ENCODE data around the gene PRKAR2B.
"Not testable (repeated sequence)": the region's sequence is repeated elsewhere in the genome, so short reads cannot be mapped to it uniquely, and the experiment has no call there.

Gene PRKAR2B

GRCh38 chr7:107080099-107080505, 35.6 kb downstream of the PRKAR2B start:
- no peak for DNase-seq

GRCh38 chr7:107080533-107080932, 36.0 kb downstream of the PRKAR2B start:
- no peak for DNase-seq

- no peak for DNase-seq
Measured at GRCh38 chr7:107085180-107085579, 40.7 kb downstream of the PRKAR2B start.

GRCh38 chr7:107089627-107090026, 45.1 kb downstream of the PRKAR2B start:
- DNase-seq = no peak

DNA sequence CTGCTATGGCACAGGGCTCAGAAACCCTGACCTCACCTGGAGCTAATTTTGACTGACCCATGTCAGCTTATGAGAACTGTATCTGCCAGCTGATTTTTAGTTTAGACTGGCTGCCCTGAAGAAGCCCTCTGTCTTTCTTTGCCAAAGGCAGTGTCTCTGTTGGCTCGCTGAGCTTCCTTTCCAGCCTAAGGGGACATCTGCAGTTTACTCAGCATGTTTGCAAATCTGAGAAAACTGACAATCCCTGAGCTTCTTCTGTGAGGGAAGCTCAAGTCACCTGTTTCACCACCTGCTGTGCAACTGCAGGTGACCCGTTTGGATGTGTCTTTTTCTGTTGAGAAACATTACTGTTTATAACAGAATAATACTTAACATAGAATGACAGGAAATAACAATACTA, 46.0 kb downstream of the PRKAR2B start:
- DNase-seq = no peak

DNA sequence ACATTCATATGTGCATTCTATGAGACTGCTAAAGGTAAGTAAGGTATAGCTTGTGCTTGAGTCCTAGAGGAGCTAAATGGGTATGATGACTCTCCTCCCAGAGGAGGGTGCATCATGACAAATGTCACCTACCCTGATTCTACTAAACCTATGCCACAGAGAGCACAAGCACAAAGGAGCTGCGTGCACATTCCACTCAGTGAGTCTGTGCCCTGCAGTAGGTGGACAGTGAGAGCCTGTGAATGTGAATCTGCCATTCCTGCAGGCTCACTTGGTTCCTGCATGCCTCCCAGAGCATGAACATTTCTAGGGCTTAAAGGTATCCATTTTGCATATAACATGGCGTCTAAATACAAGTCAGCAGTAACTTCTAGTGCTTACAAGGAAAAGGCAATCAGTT, 46.8 kb downstream of the PRKAR2B start:
- no peak for DNase-seq

DNA sequence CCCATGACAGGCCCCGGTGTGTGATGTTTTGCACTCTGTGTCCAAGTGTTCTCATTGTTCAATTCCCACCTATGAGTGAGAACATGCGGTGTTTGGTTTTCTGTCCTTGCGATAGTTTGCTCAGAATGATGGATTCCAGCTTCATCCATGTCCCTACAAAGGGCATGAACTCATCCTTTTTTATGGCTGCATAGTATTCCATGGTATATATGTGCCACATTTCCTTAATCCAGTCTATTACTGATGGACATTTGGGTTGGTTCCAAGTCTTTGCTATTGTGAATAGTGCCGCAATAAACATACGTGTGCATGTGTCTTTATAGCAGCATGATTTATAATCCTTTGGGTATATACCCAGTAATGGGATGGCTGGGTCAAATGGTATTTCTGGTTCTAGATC, 49.2 kb downstream of the PRKAR2B start:
- DNase-seq = not testable (repeated sequence)

DNA sequence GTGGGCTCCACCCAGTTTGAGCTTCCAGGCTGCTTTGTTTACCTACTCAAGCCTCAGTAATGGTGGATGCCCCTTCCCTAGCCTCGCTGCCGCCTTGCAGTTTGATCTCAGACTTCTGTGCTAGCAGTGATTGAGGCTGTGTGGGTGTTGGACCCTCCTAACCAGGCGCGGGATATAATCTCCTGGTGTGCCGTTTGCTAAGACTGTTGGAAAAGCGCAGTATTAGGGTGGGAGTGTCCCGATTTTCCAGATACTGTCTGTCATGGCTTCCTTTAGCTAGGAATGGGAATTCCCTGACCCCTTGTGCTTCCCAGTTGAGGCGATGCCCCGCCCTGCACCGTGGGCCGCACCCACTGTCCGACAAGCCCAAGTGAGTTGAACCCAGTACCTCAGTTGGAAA, 54.6 kb downstream of the PRKAR2B start:
- DNase-seq = not testable (repeated sequence)

DNA sequence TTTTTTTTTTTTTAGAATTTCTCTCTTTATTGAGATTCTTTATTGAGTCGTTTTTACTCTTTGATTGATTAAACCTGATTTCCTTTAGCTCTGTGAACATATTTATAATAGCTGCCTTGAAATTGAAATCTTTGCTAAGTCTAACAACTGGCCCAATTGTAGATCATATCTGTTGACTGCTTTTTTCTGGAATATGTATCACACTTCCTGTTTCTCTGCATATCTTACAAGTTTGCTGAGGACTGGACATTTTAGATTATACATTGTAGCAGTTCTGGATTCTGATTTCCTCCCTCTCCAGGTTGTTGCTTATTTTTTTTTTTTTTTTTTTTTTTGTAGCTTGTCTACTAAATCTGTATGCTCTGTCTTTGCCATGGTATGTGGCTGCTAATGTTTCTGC, 56.3 kb downstream of the PRKAR2B start:
- no peak for DNase-seq

DNA sequence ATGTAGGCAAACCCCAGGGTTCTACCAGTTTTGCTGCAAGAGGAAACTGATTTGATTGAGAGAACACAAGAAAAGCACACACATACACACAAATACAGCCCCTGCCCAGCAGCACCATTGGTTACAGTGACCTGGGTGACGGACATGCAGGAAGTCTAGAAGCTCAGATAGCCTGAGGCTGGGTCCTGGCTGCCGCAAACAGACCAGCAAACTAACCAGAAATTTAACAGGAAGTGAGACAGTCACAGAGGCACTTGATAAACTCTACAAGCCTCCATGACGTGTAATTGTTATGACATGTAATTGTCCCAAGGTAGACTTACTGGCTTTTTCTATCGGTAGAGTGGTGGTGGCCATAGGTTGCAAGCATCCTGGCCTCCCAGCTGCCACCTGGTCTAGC, 58.9 kb downstream of the PRKAR2B start:
- DNase-seq = no peak

DNA sequence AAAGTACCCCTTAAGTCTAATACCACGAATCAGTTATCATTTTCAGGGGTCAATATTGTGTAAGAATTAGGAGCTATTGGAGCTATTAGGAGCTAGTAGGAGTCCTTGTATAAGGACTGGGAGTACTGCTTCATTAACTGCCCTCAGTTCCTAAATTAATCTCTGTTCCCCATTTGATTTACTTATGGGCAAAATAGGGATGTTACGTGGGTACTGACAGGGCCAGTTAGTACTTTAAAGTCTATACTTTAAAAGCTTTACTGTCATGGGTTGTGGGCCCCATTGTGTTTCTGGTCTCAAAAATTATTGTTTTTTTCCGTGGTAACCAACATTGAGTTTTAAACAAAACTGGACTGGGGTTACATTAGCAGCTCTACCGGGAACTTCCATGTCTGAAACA, 60.3 kb downstream of the PRKAR2B start:
- no peak for DNase-seq

DNA sequence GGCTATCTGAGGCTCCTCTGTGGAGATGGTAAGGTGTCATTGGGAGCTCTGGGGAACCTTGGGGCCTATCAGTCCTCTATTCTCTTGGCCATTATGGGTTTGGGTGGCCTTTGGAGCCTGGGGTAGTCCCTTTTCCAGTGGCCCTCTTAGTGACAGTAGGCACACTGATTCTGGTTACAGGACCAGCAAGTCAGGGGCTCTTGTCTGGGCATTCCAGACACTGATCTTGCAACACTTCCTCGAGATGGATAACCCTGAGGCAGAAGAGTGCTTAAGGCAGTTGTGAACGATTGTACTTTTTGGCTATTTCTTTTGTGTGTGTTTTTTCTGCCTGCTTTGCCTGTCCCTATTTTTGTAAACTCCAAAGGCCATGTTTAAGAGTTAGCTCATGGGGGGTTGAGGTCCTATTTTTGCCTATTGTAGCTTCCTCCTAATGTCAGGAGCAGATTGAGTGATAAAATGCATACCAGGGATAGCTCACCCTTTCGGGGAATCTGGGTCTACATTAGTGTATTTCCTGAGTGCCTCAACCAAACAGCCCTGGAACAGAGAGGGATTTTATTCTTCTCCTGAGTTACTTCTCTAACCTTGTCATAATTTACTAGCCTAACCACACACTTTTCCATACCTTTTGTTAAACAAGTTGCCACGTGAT, 61.2 kb downstream of the PRKAR2B start:
- DNase-seq = no peak

DNA sequence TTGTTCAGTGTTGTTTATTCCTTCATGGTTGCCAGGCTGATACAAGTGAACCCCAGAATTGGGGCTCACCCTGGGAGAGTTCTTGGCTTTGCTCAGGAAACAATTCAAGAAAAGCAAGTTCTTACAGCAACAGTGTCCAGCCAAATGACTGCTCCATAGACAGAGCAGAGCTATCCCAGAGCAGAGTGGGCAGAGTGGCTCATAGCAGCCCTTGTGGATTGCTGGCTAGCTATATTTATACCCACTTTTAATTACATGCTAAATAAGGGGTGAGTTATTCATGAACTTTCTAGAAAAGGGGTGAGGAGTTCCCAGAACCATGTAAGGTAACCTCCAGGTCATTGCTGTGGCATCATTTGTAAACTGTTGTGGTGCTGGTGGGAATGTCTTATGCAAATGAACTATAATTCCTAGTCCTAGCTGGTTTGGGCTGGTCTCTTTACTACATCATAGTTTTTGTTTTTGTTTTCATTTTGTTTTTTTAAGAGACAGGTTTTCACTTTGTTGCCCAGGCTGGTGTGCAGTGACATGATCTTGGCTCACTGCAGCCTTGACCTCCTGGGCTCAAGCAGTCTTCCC, 64.4 kb downstream of the PRKAR2B start:
- DNase-seq = no peak

GRCh38 chr7:107109955-107110354, 65.5 kb downstream of the PRKAR2B start:
- no peak for DNase-seq

DNA sequence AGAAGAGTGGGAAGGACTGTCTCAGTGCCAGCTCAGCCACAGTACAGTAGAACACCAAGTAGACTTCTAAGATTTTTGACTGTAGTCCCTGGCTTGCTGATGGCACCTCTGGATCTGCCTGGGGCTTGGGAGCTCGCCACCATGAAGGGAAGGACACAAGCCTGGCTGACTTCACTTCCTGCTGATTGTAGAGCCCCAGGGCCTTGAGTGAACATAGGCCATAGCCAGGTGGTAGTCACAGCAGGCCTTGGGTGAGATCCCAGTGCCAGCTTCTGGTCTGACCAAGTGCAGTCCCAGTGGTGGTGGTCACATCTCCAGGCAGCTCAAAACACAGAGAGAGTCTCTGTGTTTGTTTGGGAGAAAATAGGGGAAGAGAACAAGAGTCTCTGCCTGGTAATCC, 66.7 kb downstream of the PRKAR2B start:
- no peak for DNase-seq

GRCh38 chr7:107113866-107114265, 69.4 kb downstream of the PRKAR2B start:
- DNase-seq = no peak

- no peak for DNase-seq
Measured at GRCh38 chr7:107115114-107115513, 70.6 kb downstream of the PRKAR2B start.

- DNase-seq = no peak
Measured at GRCh38 chr7:107115762-107116540, 71.4 kb downstream of the PRKAR2B start.

DNA sequence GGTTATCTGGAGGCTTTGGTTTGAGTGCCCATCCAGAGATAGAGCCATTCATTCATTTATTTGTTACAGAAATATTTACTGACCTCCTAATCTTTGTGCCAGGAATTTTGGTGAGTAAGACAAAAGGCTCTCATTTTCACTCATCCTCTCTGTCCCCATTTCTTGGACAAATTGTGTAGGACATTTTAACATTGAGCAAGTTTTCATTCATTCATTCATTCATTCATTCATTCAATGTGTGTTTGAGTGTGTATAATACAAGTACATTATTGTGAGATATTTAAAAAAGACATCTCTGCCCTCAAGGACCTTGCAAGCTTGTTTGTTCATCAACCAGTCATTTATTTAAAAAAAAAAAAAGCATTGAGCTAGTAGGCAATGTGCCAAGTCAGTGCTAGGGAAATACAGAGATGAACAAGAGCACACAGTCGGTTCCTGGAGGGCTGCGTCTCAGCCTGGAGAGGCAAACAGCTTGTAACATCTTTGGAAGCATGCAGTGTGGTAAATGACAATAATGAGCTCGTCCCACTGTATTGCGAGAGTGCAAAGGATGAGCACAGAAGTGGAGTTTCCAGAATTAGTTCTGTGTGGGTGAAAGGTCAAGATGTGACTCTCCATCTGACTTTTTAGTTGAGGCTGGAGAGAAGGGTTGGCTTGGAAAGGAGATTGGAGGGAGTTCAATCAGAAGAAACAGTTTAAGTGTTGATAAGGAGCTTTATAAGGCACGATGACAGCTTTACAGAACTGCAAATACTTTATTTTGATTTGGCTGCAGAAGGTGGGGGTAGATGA, 73.8 kb downstream of the PRKAR2B start:
- no peak for DNase-seq

- DNase-seq = no peak
Measured at GRCh38 chr7:107119376-107120105, 75.0 kb downstream of the PRKAR2B start.

DNA sequence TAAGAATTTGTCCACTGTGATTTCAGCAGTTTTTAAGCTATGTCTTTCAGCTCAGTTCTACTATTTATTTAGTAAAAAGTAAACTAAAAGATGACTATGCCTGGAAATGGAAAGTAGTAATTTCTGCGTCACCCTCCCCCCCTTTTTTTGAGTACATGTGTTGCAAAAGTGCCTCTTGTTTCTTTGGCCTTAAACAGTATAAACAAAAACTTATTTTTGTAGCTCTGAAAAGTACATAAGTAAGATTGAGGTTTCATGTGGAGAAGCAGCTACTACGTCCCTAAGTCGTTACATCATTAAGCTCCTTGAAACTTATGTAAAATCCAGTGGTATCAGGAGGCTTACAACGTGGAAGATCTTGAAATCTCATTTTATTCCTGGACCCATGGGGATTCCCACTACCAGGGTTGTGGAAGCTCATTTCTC, 78.0 kb downstream of the PRKAR2B start:
- DNase-seq = no peak

GRCh38 chr7:107123392-107123791, 78.9 kb downstream of the PRKAR2B start:
- DNase-seq = no peak

- DNase-seq = peak; percentile 54
Measured at GRCh38 chr7:107125475-107125874, 81.0 kb downstream of the PRKAR2B start.

Data from NCI-H510A (cell line).